ENCODE data around the gene TAP2.
A peak's percentile ranks its signal among the peaks of the same experiment; 100 is the strongest.
"Not testable (repeated sequence)": the region's sequence is repeated elsewhere in the genome, so short reads cannot be mapped to it uniquely, and the experiment has no call there.

TAP2 gene

GRCh38 chr6:32838114-32838958, at the start of gene TAP2:
TSS of gene TAP2 (minus strand) at chr6:32838739. CDS start at chr6:32838233, 506 bp downstream.
- peak; percentile 97 for DNase-seq

- no peak for DNase-seq
Observed at GRCh38 chr6:32887616-32888015, 49.1 kb upstream of the TAP2 start.

GRCh38 chr6:32886681-32887383, 48.3 kb upstream of the TAP2 start:
- DNase-seq: no peak

GRCh38 chr6:32885698-32886286, 47.3 kb upstream of the TAP2 start:
- peak; percentile 94 for DNase-seq

GRCh38 chr6:32883789-32884188, 45.2 kb upstream of the TAP2 start:
- no peak for DNase-seq

- no peak for DNase-seq
Observed at GRCh38 chr6:32882879-32883250, 44.3 kb upstream of the TAP2 start.

GRCh38 chr6:32880962-32881361, 42.4 kb upstream of the TAP2 start:
- DNase-seq: not testable (repeated sequence)

- no peak for DNase-seq
Observed at GRCh38 chr6:32879691-32880090, 41.2 kb upstream of the TAP2 start.

- no peak for DNase-seq
Observed at GRCh38 chr6:32876603-32877002, 38.1 kb upstream of the TAP2 start.

- not testable (repeated sequence) for DNase-seq
Observed at GRCh38 chr6:32873947-32874346, 35.4 kb upstream of the TAP2 start.

GRCh38 chr6:32868257-32868788, 29.8 kb upstream of the TAP2 start:
- peak; percentile 92 for DNase-seq

GRCh38 chr6:32867554-32868256, 29.2 kb upstream of the TAP2 start:
- peak; percentile 28 for DNase-seq

- peak; percentile 43 for DNase-seq
Observed at GRCh38 chr6:32867022-32867477, 28.5 kb upstream of the TAP2 start.

GRCh38 chr6:32865724-32866443, 27.3 kb upstream of the TAP2 start:
- no peak for DNase-seq

GRCh38 chr6:32862725-32863124, 24.2 kb upstream of the TAP2 start:
- no peak for DNase-seq

- no peak for DNase-seq
Observed at GRCh38 chr6:32860674-32861073, 22.1 kb upstream of the TAP2 start.

GRCh38 chr6:32858194-32858593, 19.7 kb upstream of the TAP2 start:
- DNase-seq: no peak

- DNase-seq: peak; percentile 88
Observed at GRCh38 chr6:32857156-32857891, 18.8 kb upstream of the TAP2 start.

GRCh38 chr6:32855467-32856174, 17.1 kb upstream of the TAP2 start:
- DNase-seq: no peak

- peak; percentile 67 for DNase-seq
Observed at GRCh38 chr6:32854376-32855178, 16.0 kb upstream of the TAP2 start.
